Measurements from ENCODE around the gene LUC7L3. TPM values are rescaled to one million over a fixed set of nuclear protein-coding genes. Genes with fewer than 3 reads are reported as not detected.

Gene LUC7L3
- total and polyA plus RNA-seq, 2 of the 13 experiments (the other 11 are each of a cell fraction or from before 2014, with no cell fraction given) = 108 to 120 TPM

DNA sequence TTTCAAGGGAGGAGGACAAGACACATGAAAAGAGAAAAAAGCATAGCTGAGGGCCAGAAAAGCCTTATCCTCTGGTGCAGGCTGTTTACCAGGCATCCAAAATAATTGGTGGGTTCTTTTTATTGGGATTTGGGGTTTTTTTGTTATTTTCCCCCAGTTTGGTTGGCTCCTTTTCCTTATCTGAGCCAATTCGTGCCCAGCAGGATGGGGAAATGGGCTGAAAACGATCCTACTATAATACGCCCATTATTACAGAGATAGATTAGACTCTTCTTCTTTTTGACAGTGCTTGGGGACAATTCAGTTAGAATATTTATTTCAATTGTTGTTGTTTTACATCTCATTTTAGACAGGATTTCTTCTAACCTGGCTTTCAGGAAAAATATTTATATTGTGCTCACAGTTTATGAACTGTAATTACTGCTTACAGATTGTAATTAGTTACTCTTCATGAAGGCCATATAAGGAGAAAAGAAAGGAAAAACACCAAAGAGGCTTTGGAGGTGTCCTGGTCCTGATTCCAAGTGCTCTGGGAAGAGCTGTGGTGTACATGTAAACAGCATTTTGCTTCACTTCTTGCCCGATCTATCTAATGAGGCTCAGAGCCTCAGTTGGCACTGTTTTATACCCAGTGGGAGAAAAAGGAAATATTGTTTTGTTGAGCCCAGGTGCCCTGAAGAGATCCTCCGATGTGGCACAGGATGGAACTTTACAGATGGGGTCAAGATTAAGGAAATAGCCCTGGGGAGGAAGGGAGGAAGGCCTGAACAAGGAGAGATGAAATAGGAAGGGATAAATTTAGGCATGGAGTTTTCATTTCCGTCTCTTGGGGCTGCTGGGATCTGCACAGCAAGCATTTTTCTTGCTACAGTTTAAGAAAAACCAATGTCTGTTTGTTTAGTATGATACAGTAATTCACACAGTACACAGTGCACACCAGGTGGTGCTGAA is 11.1 kb upstream of the LUC7L3 start (continued):
- TF ChIP-seq NFIB (CRISPR knock-in tag; IDR thresholded peaks at IDR 0.05; ENCODE audit: borderline replicate concordance) (no peak), ZNF121 (CRISPR knock-in tag; IDR thresholded peaks at IDR 0.05) (no peak), ESRRA (CRISPR knock-in tag; IDR thresholded peaks at IDR 0.05; ENCODE audit: low read depth) (no peak), GTF2F1 (IDR thresholded peaks at IDR 0.05; ENCODE audit: low read length) (0 out of 2 replicates have a peak, but pooled peaks have one; percentile 0), ZNF768 (CRISPR knock-in tag; IDR thresholded peaks at IDR 0.05) (no peak), KLF9 (CRISPR knock-in tag; IDR thresholded peaks at IDR 0.05; ENCODE audit: low read depth) (no peak), MIXL1 (CRISPR knock-in tag; IDR thresholded peaks at IDR 0.05) (peak; percentile 6; the same call in 1 of the 2 replicates), ZFY (CRISPR knock-in tag; IDR thresholded peaks at IDR 0.05) (0 out of 2 replicates have a peak, but pooled peaks have one; percentile 37), THYN1 (CRISPR knock-in tag; IDR thresholded peaks at IDR 0.05; ENCODE audit: borderline replicate concordance, low read depth) (no peak), SAFB2 (CRISPR knock-in tag; IDR thresholded peaks at IDR 0.05; ENCODE audit: borderline replicate concordance, low read depth) (no peak), ZNF343 (CRISPR knock-in tag; IDR thresholded peaks at IDR 0.05) (peak; percentile 1; the same call in 1 of the 2 replicates), ATF2 (CRISPR knock-in tag; IDR thresholded peaks at IDR 0.05) (no peak), RXRA (CRISPR knock-in tag; IDR thresholded peaks at IDR 0.05) (no peak), KLF12 (CRISPR knock-in tag; IDR thresholded peaks at IDR 0.05; ENCODE audit: borderline replicate concordance) (0 out of 2 replicates have a peak, but pooled peaks have one; percentile 58), ELF1 (CRISPR knock-in tag; IDR thresholded peaks at IDR 0.05) (no peak), SALL1 (CRISPR knock-in tag; IDR thresholded peaks at IDR 0.05) (no peak), ZNF367 (CRISPR knock-in tag; IDR thresholded peaks at IDR 0.05; ENCODE audit: borderline replicate concordance) (no peak), ZNF644 (CRISPR knock-in tag; IDR thresholded peaks at IDR 0.05; ENCODE audit: low read depth) (no peak), ATF7 (IDR thresholded peaks at IDR 0.05) (no peak), ATF7 (CRISPR knock-in tag; IDR thresholded peaks at IDR 0.05) (no peak), ZFYVE20 (CRISPR knock-in tag; IDR thresholded peaks at IDR 0.05; ENCODE audit: borderline replicate concordance, low read depth) (no peak), ZNF292 (CRISPR knock-in tag; IDR thresholded peaks at IDR 0.05; ENCODE audit: borderline replicate concordance, low read depth) (no peak), TP53 (CRISPR knock-in tag; conservative IDR thresholded peaks at IDR 0.05) (no peak)
- TF ChIP-seq, protein P1, sequence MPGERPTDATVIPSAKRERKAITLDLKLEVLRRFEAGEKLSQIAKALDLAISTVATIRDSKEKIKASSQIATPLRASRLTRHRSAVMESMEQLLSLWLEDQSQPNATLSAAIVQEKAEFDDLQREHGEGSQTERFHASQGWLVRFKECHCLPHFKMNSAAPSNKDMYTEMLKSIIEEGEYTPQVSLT (CRISPR knock-in tag; IDR thresholded peaks at IDR 0.05; ENCODE audit: borderline replicate concordance, low read depth) = no peak
- TF ChIP-seq, protein P2, sequence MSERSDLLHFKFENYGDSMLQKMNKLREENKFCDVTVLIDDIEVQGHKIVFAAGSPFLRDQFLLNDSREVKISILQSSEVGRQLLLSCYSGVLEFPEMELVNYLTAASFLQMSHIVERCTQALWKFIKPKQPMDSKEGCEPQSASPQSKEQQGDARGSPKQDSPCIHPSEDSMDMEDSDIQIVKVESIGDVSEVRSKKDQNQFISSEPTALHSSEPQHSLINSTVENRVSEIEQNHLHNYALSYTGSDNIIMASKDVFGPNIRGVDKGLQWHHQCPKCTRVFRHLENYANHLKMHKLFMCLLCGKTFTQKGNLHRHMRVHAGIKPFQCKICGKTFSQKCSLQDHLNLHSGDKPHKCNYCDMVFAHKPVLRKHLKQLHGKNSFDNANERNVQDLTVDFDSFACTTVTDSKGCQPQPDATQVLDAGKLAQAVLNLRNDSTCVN (CRISPR knock-in tag; IDR thresholded peaks at IDR 0.05; ENCODE audit: borderline replicate concordance) = no peak
